C4-2B (cell line): ENCODE measurements around the gene NOX5.

Experiments
- CTCF ChIP-seq: fragments of 450-650 bp; conservative IDR thresholded peaks from 2 replicates; pipeline ENCODE4 v1.5.1; 2017; ENCODE audit warnings: mild to moderate bottlenecking
- ZFX ChIP-seq: fragments of 450-650 bp; IDR thresholded peaks from 2 replicates; pipeline ENCODE4 v1.6.1; 2017

GRCh38 chr15:68989541-68990230 lies 24.8 kb upstream of the NOX5 start:
- TF ChIP-seq CTCF (no peak), ZFX (no peak)
